ENCODE results near the gene SLC7A6OS. TPM values are rescaled to one million over a fixed set of nuclear protein-coding genes. Genes with fewer than 3 reads are reported as not detected.

Gene SLC7A6OS
- total RNA-seq, 1 donor from 2014 or later = 22.3 TPM

- Mint-ChIP-seq H3K27me3 (no peaks in the 10 kb centered on the region), H3K4me1 (peaks cover 81% of the 10 kb centered on the region), H3K36me3 (ENCODE audit: low read depth) (peaks cover 72% of the 10 kb centered on the region), H3K27ac (peak overlapping the region; percentile 85), H3K9me3 (no peaks in the 10 kb centered on the region), H3K4me3 (peak overlapping the region; percentile 80)
- intact Hi-C loops (cut with micrococcal nuclease) = loop anchor here (1.0 kb wide), 1 partner anchor 21 kb away; no protein-coding TSS in a partner anchor
- DNase-seq = peak; percentile 85
Observed at GRCh38 chr16:68286153-68287074, 24.3 kb downstream of the SLC7A6OS start.

GRCh38 chr16:68285683-68286082 lies 25.1 kb downstream of the SLC7A6OS start:
- DNase-seq = no peak
- Mint-ChIP-seq H3K4me3 (peak overlapping the region; percentile 80), H3K9me3 (no peaks in the 10 kb centered on the region), H3K36me3 (ENCODE audit: low read depth) (peaks cover 71% of the 10 kb centered on the region), H3K27ac (peak overlapping the region; percentile 85), H3K4me1 (peaks cover 81% of the 10 kb centered on the region), H3K27me3 (no peaks in the 10 kb centered on the region)
- intact Hi-C loops (cut with micrococcal nuclease) = loop anchor here (1.0 kb wide), 1 partner anchor 20 kb away; no protein-coding TSS in a partner anchor

GRCh38 chr16:68284847-68285246 lies 25.9 kb downstream of the SLC7A6OS start:
- peak; percentile 78 for DNase-seq
- H3K9me3 Mint-ChIP-seq = no peaks in the 10 kb centered on the region
- H3K36me3 Mint-ChIP-seq (ENCODE audit: low read depth) = peaks cover 68% of the 10 kb centered on the region
- peak overlapping the region; percentile 85 for H3K27ac Mint-ChIP-seq
- intact Hi-C loops (cut with micrococcal nuclease) = loop anchor here (1.0 kb wide), 1 partner anchor 10 kb away; no protein-coding TSS in a partner anchor
- no peaks in the 10 kb centered on the region for H3K27me3 Mint-ChIP-seq
- peaks cover 77% of the 10 kb centered on the region for H3K4me1 Mint-ChIP-seq
- peak overlapping the region; percentile 80 for H3K4me3 Mint-ChIP-seq

- Mint-ChIP-seq H3K4me1 (peaks cover 73% of the 10 kb centered on the region), H3K9me3 (no peaks in the 10 kb centered on the region), H3K36me3 (ENCODE audit: low read depth) (peaks cover 70% of the 10 kb centered on the region), H3K4me3 (peak overlapping the region; percentile 80), H3K27me3 (no peaks in the 10 kb centered on the region), H3K27ac (peak overlapping the region; percentile 85)
- intact Hi-C loops (cut with micrococcal nuclease) = loop anchor here (1.0 kb wide), 1 partner anchor 9 kb away; no protein-coding TSS in a partner anchor
- peak; percentile 72 for DNase-seq
Observed at GRCh38 chr16:68283801-68284598, 26.7 kb downstream of the SLC7A6OS start.

GRCh38 chr16:68283346-68283745 lies 27.4 kb downstream of the SLC7A6OS start:
- Mint-ChIP-seq H3K4me1 (peaks cover 73% of the 10 kb centered on the region), H3K27ac (peak overlapping the region; percentile 85), H3K27me3 (no peaks in the 10 kb centered on the region), H3K4me3 (peak overlapping the region; percentile 80), H3K36me3 (ENCODE audit: low read depth) (peaks cover 70% of the 10 kb centered on the region), H3K9me3 (no peaks in the 10 kb centered on the region)
- no peak for DNase-seq
- intact Hi-C loops (cut with micrococcal nuclease) = no loop called here

GRCh38 chr16:68282064-68282452 lies 28.7 kb downstream of the SLC7A6OS start:
- intact Hi-C loops (cut with micrococcal nuclease) = no loop called here
- H3K36me3 Mint-ChIP-seq (ENCODE audit: low read depth) = peaks cover 58% of the 10 kb centered on the region
- peak overlapping the region; percentile 81 for H3K27ac Mint-ChIP-seq
- H3K4me1 Mint-ChIP-seq = peaks cover 61% of the 10 kb centered on the region
- peak overlapping the region; percentile 54 for H3K4me3 Mint-ChIP-seq
- no peaks in the 10 kb centered on the region for H3K9me3 Mint-ChIP-seq
- DNase-seq = no peak
- no peaks in the 10 kb centered on the region for H3K27me3 Mint-ChIP-seq

- H3K36me3 Mint-ChIP-seq (ENCODE audit: low read depth) = peaks cover 59% of the 10 kb centered on the region
- peak; percentile 78 for DNase-seq
- peak overlapping the region; percentile 81 for H3K27ac Mint-ChIP-seq
- no peaks in the 10 kb centered on the region for H3K27me3 Mint-ChIP-seq
- H3K9me3 Mint-ChIP-seq = no peaks in the 10 kb centered on the region
- peak overlapping the region; percentile 54 for H3K4me3 Mint-ChIP-seq
- intact Hi-C loops (cut with micrococcal nuclease) = no loop called here
- H3K4me1 Mint-ChIP-seq = peaks cover 62% of the 10 kb centered on the region
Observed at GRCh38 chr16:68281368-68282063, 29.2 kb downstream of the SLC7A6OS start.

- H3K4me3 Mint-ChIP-seq = peak overlapping the region; percentile 39
Observed at GRCh38 chr16:68279726-68280558, 30.8 kb downstream of the SLC7A6OS start.

GRCh38 chr16:68276223-68276622 lies 34.5 kb downstream of the SLC7A6OS start:
- peaks cover 60% of the 10 kb centered on the region for H3K36me3 Mint-ChIP-seq (ENCODE audit: low read depth)
- H3K4me3 Mint-ChIP-seq = peak overlapping the region; percentile 73
- H3K27me3 Mint-ChIP-seq = no peaks in the 10 kb centered on the region
- peak overlapping the region; percentile 83 for H3K27ac Mint-ChIP-seq
- peaks cover 65% of the 10 kb centered on the region for H3K4me1 Mint-ChIP-seq
- H3K9me3 Mint-ChIP-seq = no peaks in the 10 kb centered on the region
- DNase-seq = no peak
- intact Hi-C loops (cut with micrococcal nuclease) = no loop called here

More at GRCh38 chr16:68279726-68280558, 30.8 kb downstream of the SLC7A6OS start:
- Mint-ChIP-seq H3K27ac (peak overlapping the region; percentile 42), H3K4me1 (peaks cover 67% of the 10 kb centered on the region), H3K27me3 (no peaks in the 10 kb centered on the region), H3K9me3 (no peaks in the 10 kb centered on the region), H3K36me3 (ENCODE audit: low read depth) (peaks cover 63% of the 10 kb centered on the region)
- intact Hi-C loops (cut with micrococcal nuclease) = no loop called here
- DNase-seq = no peak

GRCh38 chr16:68275611-68276191 lies 35.0 kb downstream of the SLC7A6OS start:
- Mint-ChIP-seq H3K4me1 (peaks cover 64% of the 10 kb centered on the region), H3K4me3 (peak overlapping the region; percentile 73), H3K27ac (peak overlapping the region; percentile 83), H3K36me3 (ENCODE audit: low read depth) (peaks cover 62% of the 10 kb centered on the region), H3K27me3 (no peaks in the 10 kb centered on the region), H3K9me3 (no peaks in the 10 kb centered on the region)
- intact Hi-C loops (cut with micrococcal nuclease) = loop anchor here (1.0 kb wide), 2 partner anchors 9 to 11 kb away; partner anchors contain the start of gene SLC7A6
- DNase-seq = peak; percentile 85

GRCh38 chr16:68274441-68274840 lies 36.3 kb downstream of the SLC7A6OS start:
- Mint-ChIP-seq H3K27ac (peak overlapping the region; percentile 92), H3K9me3 (no peaks in the 10 kb centered on the region), H3K27me3 (no peaks in the 10 kb centered on the region), H3K4me1 (peaks cover 70% of the 10 kb centered on the region), H3K4me3 (peak overlapping the region; percentile 64), H3K36me3 (ENCODE audit: low read depth) (peaks cover 61% of the 10 kb centered on the region)
- DNase-seq = no peak
- intact Hi-C loops (cut with micrococcal nuclease) = no loop called here

- peak overlapping the region; percentile 64 for H3K4me3 Mint-ChIP-seq
- peaks cover 62% of the 10 kb centered on the region for H3K36me3 Mint-ChIP-seq (ENCODE audit: low read depth)
- H3K4me1 Mint-ChIP-seq = peaks cover 74% of the 10 kb centered on the region
- no peaks in the 10 kb centered on the region for H3K27me3 Mint-ChIP-seq
- intact Hi-C loops (cut with micrococcal nuclease) = loop anchor here (2.0 kb wide), 1 partner anchor 15 kb away; no protein-coding TSS in a partner anchor
- no peaks in the 10 kb centered on the region for H3K9me3 Mint-ChIP-seq
- H3K27ac Mint-ChIP-seq = peak overlapping the region; percentile 92
- no peak for DNase-seq
Observed at GRCh38 chr16:68273896-68274295, 36.9 kb downstream of the SLC7A6OS start.

All from activated CD4-positive, alpha-beta T cell treated with anti-CD3 and anti-CD28 coated beads, Interleukin-2, amount 10 ng/mL, durations not matched to agents 24 days and 14 days (primary cell).